HUES64 (cell line): ENCODE data around the gene MFNG.

Source experiments
- H3K27ac ChIP-seq: 2 replicates; pipeline ENCODE4 v1.7.0; 2013; ENCODE audit warnings: low read depth, low read length, inconsistent platforms
- H3K27me3 ChIP-seq: 2 replicates; pipeline ENCODE4 v1.6.1; 2013; ENCODE audit warnings: mild to moderate bottlenecking, low read length; ENCODE audit not compliant: insufficient read depth
- H3K36me3 ChIP-seq: 2 replicates; pipeline ENCODE4 v1.6.1; 2013; ENCODE audit warnings: mild to moderate bottlenecking, low read length; ENCODE audit not compliant: insufficient read depth
- H3K4me1 ChIP-seq: 2 replicates; pipeline ENCODE4 v1.6.1; 2013; ENCODE audit warnings: mild to moderate bottlenecking, low read length, moderate library complexity; ENCODE audit not compliant: insufficient read depth
- H3K4me3 ChIP-seq: 2 replicates; pipeline ENCODE4 v1.5.1; 2013; ENCODE audit warnings: mild to moderate bottlenecking, low read length, moderate library complexity
- H3K9ac ChIP-seq: 2 replicates; pipeline ENCODE4 v1.6.1; 2013; ENCODE audit warnings: mild to moderate bottlenecking, low read depth, low read length
- H3K9me3 ChIP-seq: 2 replicates; pipeline ENCODE4 v1.6.1; 2013; ENCODE audit warnings: low read depth, low read length; ENCODE audit not compliant: insufficient read depth
- WGBS: fragments of 150-250, 120-280 bp; methylation state at CpG from one replicate; pipeline ENCODE4 v1.1.7; 2013; ENCODE audit warnings: missing lambda C conversion rate; 5-methylcytosine and 5-hydroxymethylcytosine counted together

MFNG gene

GRCh38 chr22:37455896-37456295 is 30.3 kb downstream of the MFNG start:
- H3K36me3 ChIP-seq, result no peaks in the 10 kb centered on the region
- 68% methylated on average over 14 of the region's 14 CpGs for WGBS
- no peak overlapping the region for H3K27ac ChIP-seq
- no peaks in the 10 kb centered on the region for H3K9me3 ChIP-seq
- no peak overlapping the region for H3K4me3 ChIP-seq
- 0 out of 2 replicates have a peak, but pooled peaks cover 5% of the 10 kb centered on the region for H3K4me1 ChIP-seq
- H3K27me3 ChIP-seq, result no peaks in the 10 kb centered on the region
- H3K9ac ChIP-seq, result no peak overlapping the region

- Histone ChIP-seq H3K9me3 (no peaks in the 10 kb centered on the region), H3K27me3 (no peaks in the 10 kb centered on the region), H3K4me1 (0 out of 2 replicates have a peak, but pooled peaks cover 5% of the 10 kb centered on the region), H3K27ac (no peak overlapping the region), H3K9ac (no peak overlapping the region), H3K4me3 (no peak overlapping the region), H3K36me3 (no peaks in the 10 kb centered on the region)
- 71% methylated on average over 21 of the region's 21 CpGs for WGBS
Measured at GRCh38 chr22:37454857-37455686, 31.1 kb downstream of the MFNG start.

- Histone ChIP-seq H3K4me1 (0 out of 2 replicates have a peak, but pooled peaks cover 5% of the 10 kb centered on the region), H3K27me3 (no peaks in the 10 kb centered on the region), H3K9ac (no peak overlapping the region), H3K9me3 (no peaks in the 10 kb centered on the region), H3K36me3 (no peaks in the 10 kb centered on the region), H3K27ac (no peak overlapping the region), H3K4me3 (no peak overlapping the region)
- 95% methylated on average over 7 of the region's 7 CpGs for WGBS
Measured at GRCh38 chr22:37453696-37454095, 32.5 kb downstream of the MFNG start.

- Histone ChIP-seq H3K27ac (no peak overlapping the region), H3K9ac (no peak overlapping the region), H3K4me3 (no peak overlapping the region), H3K9me3 (no peaks in the 10 kb centered on the region), H3K27me3 (no peaks in the 10 kb centered on the region), H3K36me3 (no peaks in the 10 kb centered on the region), H3K4me1 (0 out of 2 replicates have a peak, but pooled peaks cover 5% of the 10 kb centered on the region)
- no CpG with 5 or more reads among the region's 1 CpG for WGBS
Measured at GRCh38 chr22:37451218-37451617, 35.0 kb downstream of the MFNG start.

- no peaks in the 10 kb centered on the region for H3K36me3 ChIP-seq
- H3K4me3 ChIP-seq, result no peak overlapping the region
- no peak overlapping the region for H3K9ac ChIP-seq
- no peaks in the 10 kb centered on the region for H3K27me3 ChIP-seq
- no peaks in the 10 kb centered on the region for H3K9me3 ChIP-seq
- 85% methylated on average over 14 of the region's 15 CpGs for WGBS
- H3K4me1 ChIP-seq, result no peaks in the 10 kb centered on the region
- no peak overlapping the region for H3K27ac ChIP-seq
Measured at GRCh38 chr22:37449331-37450001, 36.7 kb downstream of the MFNG start.

GRCh38 chr22:37448516-37449127 is 37.6 kb downstream of the MFNG start:
- H3K27me3 ChIP-seq, result no peaks in the 10 kb centered on the region
- no peak overlapping the region for H3K9ac ChIP-seq
- H3K27ac ChIP-seq, result no peak overlapping the region
- H3K4me3 ChIP-seq, result no peak overlapping the region
- no peaks in the 10 kb centered on the region for H3K36me3 ChIP-seq
- H3K9me3 ChIP-seq, result no peaks in the 10 kb centered on the region
- H3K4me1 ChIP-seq, result no peaks in the 10 kb centered on the region
- WGBS, result 83% methylated on average over 18 of the region's 18 CpGs

- Histone ChIP-seq H3K9me3 (no peaks in the 10 kb centered on the region; the same call in 1 of the 2 replicates), H3K27me3 (no peaks in the 10 kb centered on the region), H3K36me3 (no peaks in the 10 kb centered on the region), H3K4me3 (no peak overlapping the region), H3K27ac (no peak overlapping the region), H3K9ac (no peak overlapping the region), H3K4me1 (no peaks in the 10 kb centered on the region)
- WGBS, result 95% methylated on average over 8 of the region's 9 CpGs
Measured at GRCh38 chr22:37445501-37445900, 40.7 kb downstream of the MFNG start.

- no peaks in the 10 kb centered on the region for H3K27me3 ChIP-seq
- no peak overlapping the region for H3K4me3 ChIP-seq
- 94% methylated on average over 7 of the region's 7 CpGs for WGBS
- H3K4me1 ChIP-seq, result no peaks in the 10 kb centered on the region
- no peaks in the 10 kb centered on the region; the same call in 1 of the 2 replicates for H3K9me3 ChIP-seq
- no peak overlapping the region for H3K9ac ChIP-seq
- H3K27ac ChIP-seq, result no peak overlapping the region
- no peaks in the 10 kb centered on the region for H3K36me3 ChIP-seq
Measured at GRCh38 chr22:37443977-37444376, 42.2 kb downstream of the MFNG start.

GRCh38 chr22:37443086-37443485 is 43.1 kb downstream of the MFNG start:
- WGBS, result 92% methylated on average over 7 of the region's 7 CpGs
- Histone ChIP-seq H3K9ac (no peak overlapping the region), H3K4me1 (no peaks in the 10 kb centered on the region), H3K9me3 (no peaks in the 10 kb centered on the region; the same call in 1 of the 2 replicates), H3K27ac (no peak overlapping the region), H3K36me3 (no peaks in the 10 kb centered on the region), H3K4me3 (no peak overlapping the region), H3K27me3 (no peaks in the 10 kb centered on the region)

GRCh38 chr22:37442537-37442936 is 43.6 kb downstream of the MFNG start:
- no peak overlapping the region for H3K9ac ChIP-seq
- H3K36me3 ChIP-seq, result no peaks in the 10 kb centered on the region
- no peak overlapping the region for H3K4me3 ChIP-seq
- WGBS, result 81% methylated on average over 2 of the region's 2 CpGs
- no peaks in the 10 kb centered on the region; the same call in 1 of the 2 replicates for H3K9me3 ChIP-seq
- H3K27ac ChIP-seq, result no peak overlapping the region
- H3K27me3 ChIP-seq, result no peaks in the 10 kb centered on the region
- no peaks in the 10 kb centered on the region for H3K4me1 ChIP-seq

- Histone ChIP-seq H3K27me3 (no peaks in the 10 kb centered on the region), H3K4me1 (no peaks in the 10 kb centered on the region), H3K4me3 (no peak overlapping the region), H3K9ac (no peak overlapping the region), H3K9me3 (no peaks in the 10 kb centered on the region; the same call in 1 of the 2 replicates), H3K36me3 (no peaks in the 10 kb centered on the region), H3K27ac (no peak overlapping the region)
- WGBS, result 87% methylated on average over 8 of the region's 8 CpGs
Measured at GRCh38 chr22:37442135-37442534, 44.0 kb downstream of the MFNG start.
